AG09309 (cell line): ENCODE data around the gene PEAR1.

ENCODE experiments used
- DNase-seq: peaks from one replicate; pipeline ENCODE4 v3.0.0-alpha.2; 2010; ENCODE audit warnings: low read depth
- H3K4me3 ChIP-seq: 2 replicates; pipeline ENCODE4 v1.5.1; 2011; ENCODE audit warnings: mild to moderate bottlenecking, low read depth, low read length, moderate library complexity; ENCODE audit not compliant: control insufficient read depth
- TF ChIP-seq, protein P1 (sequence below): IDR thresholded peaks from 2 replicates; pipeline ENCODE4 v1.5.1; 2011; ENCODE audit warnings: mild to moderate bottlenecking, low read depth, low read length, inconsistent platforms; ENCODE audit not compliant: insufficient read depth, control insufficient read depth; ENCODE audit errors: missing control alignments

Gene PEAR1

DNA sequence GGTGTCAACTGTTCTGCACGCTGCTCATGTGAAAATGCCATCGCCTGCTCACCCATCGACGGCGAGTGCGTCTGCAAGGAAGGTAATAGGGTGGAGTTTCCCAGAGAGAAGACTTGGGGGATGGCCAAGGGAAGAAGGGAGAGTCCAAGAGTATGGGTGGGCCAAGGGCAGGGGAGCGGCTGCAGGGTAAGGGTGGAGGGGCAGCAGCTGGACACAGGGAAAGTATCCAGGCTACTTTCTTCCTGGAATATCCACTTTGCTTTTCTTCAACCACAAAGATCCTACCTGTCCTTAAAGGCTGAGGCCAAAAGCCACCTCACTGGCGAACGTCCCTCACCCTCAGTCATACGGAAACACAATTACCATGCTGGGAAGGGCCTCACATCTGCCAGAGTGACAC, 15.4 kb downstream of the PEAR1 start:
- no peak overlapping the region for H3K4me3 ChIP-seq
- no peak for DNase-seq
- TF ChIP-seq, protein P1, sequence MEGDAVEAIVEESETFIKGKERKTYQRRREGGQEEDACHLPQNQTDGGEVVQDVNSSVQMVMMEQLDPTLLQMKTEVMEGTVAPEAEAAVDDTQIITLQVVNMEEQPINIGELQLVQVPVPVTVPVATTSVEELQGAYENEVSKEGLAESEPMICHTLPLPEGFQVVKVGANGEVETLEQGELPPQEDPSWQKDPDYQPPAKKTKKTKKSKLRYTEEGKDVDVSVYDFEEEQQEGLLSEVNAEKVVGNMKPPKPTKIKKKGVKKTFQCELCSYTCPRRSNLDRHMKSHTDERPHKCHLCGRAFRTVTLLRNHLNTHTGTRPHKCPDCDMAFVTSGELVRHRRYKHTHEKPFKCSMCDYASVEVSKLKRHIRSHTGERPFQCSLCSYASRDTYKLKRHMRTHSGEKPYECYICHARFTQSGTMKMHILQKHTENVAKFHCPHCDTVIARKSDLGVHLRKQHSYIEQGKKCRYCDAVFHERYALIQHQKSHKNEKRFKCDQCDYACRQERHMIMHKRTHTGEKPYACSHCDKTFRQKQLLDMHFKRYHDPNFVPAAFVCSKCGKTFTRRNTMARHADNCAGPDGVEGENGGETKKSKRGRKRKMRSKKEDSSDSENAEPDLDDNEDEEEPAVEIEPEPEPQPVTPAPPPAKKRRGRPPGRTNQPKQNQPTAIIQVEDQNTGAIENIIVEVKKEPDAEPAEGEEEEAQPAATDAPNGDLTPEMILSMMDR, result no peak

DNA sequence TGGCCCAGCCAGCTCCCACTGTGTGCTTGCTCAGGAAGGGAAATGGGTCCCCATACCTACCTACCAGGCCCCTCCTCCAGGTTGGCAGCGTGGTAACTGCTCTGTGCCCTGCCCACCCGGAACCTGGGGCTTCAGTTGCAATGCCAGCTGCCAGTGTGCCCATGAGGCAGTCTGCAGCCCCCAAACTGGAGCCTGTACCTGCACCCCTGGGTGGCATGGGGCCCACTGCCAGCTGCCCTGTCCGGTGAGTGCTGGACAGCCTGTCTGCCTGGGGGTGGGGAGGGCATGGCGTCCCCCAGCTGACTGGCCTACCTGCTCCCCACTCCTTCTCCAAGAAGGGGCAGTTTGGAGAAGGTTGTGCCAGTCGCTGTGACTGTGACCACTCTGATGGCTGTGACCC, 16.2 kb downstream of the PEAR1 start:
- DNase-seq, result no peak
- H3K4me3 ChIP-seq, result no peak overlapping the region
- TF ChIP-seq, protein P1, result no peak

DNA sequence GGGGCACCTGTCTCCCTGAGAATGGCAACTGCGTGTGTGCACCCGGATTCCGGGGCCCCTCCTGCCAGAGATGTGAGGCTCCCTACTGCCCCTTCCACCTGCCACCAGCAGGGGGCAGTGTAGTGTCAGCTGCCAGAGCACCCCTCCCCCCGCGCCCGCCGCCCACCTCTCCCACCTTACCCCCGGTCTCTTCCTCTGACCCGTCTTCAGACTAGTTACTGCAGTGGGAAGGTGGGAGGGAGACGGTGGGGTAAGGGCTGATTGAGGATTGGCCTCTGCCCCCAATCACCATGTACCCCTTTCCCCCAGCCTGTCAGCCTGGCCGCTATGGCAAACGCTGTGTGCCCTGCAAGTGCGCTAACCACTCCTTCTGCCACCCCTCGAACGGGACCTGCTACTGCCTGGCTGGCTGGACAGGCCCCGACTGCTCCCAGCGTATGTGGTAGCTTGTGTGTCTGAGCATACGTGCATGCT, 16.8 kb downstream of the PEAR1 start:
- no peak overlapping the region for H3K4me3 ChIP-seq
- TF ChIP-seq, protein P1, result peak; percentile 76
- no peak for DNase-seq

DNA sequence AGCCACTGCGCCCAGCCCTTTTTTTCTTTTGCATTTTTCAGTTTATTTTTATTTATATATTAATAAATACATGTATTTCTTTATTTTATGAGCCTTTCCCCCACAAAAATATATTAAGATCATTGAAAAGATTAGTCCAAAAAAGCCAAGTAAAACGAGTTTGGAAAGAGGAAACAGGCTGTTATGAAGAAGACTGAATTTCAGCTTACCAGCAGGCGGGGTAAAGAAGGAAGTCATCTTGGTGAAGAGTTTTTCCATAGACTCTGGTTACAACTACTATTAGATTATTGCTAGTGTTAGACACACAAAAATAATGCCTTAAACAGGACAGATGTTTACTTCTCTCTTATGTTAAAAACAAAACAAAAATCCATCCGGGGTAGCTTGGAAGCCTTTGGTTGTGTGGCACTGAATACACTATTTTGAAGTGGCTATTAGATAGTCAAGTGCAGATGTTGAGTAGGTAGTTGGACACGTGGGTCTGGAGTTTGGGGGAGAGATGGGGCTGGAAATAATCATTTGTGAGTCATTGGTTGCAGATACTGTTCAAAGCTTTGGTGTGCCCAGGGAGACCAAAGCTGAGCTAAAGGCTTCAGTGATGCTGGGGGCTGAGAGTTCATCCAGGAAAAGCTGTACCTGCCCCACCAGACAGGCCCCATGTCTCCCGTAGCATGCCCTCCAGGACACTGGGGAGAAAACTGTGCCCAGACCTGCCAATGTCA, 18.2 kb downstream of the PEAR1 start:
- H3K4me3 ChIP-seq, result no peak overlapping the region
- DNase-seq, result no peak
- TF ChIP-seq, protein P1, result no peak

DNA sequence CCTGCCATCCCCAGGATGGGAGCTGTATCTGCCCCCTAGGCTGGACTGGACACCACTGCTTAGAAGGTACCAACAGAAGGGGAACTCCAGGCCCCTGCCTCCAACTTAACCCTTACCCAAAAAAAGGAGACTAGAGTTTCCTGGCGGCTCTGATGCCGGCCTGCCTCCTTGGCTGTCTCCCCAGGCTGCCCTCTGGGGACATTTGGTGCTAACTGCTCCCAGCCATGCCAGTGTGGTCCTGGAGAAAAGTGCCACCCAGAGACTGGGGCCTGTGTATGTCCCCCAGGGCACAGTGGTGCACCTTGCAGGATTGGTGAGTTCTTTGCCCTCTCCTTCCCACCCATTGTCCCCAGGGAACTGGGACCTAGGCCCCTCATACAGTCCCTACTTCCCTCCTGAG, 18.8 kb downstream of the PEAR1 start:
- DNase-seq, result no peak
- TF ChIP-seq, protein P1, result no peak
- no peak overlapping the region for H3K4me3 ChIP-seq

DNA sequence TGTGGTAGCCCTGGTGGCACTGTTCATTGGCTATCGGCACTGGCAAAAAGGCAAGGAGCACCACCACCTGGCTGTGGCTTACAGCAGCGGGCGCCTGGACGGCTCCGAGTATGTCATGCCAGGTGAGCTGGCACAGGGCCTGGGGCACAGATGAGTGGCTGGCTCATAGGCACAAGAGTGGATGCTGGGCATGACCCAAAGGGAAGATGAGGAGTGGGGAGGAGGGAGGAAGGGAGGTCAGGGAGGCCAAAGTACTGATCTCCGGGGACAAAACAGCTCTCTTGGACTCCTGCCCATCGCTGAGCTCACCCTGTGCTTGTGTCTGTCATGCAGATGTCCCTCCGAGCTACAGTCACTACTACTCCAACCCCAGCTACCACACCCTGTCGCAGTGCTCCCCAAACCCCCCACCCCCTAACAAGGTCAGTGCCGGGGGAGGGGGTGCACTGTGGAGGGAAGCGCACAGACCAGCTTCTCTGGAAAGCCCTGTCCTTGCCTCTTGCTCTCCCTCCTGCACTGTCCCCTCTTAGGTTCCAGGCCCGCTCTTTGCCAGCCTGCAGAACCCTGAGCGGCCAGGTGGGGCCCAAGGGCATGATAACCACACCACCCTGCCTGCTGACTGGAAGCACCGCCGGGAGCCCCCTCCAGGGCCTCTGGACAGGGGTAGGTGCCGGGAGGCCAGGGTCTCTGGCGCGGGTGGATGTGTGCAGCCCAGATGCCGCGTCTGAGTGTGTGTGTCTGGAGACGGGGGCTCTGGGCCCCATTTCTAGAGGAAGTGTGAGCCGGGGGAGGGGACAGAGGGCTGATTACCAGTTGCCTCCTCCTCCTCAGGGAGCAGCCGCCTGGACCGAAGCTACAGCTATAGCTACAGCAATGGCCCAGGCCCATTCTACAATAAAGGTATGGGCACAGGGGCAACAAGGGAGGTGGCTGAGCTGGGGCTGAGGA, 19.6 kb downstream of the PEAR1 start:
- DNase-seq, result no peak
- H3K4me3 ChIP-seq, result no peak overlapping the region
- TF ChIP-seq, protein P1, result no peak
